MCF 10A (cell line): ENCODE measurements around the gene USH1C. TPM values are rescaled to one million over a fixed set of nuclear protein-coding genes. Genes with fewer than 3 reads are reported as not detected.
A peak's percentile ranks its signal among the peaks of the same experiment; 100 is the strongest.

Source experiments
- BruUV-seq: library from RNA; stranded (reverse); fragments of 400-500 nt; replicated peaks from 2 replicates; lab custom pipeline; 2021; lab: Mats Ljungman, UMichigan
- CTCF ChIA-PET: fragments of 300-600 bp; sonication (Branson Sonifier 250); formaldehyde crosslinking; extraction: SDS; loops from one replicate; lab custom pipeline; 2021; ENCODE audit warnings: antibody characterized with exemption, inconsistent platforms; lab: Yijun Ruan, JAX
- POLR2A ChIA-PET: fragments of 300-600, 350-650 bp; sonication (Branson Sonifier 250); formaldehyde crosslinking; extraction: SDS; loops from one replicate; lab custom pipeline; 2020; ENCODE audit warnings: antibody characterized with exemption, inconsistent platforms; lab: Yijun Ruan, JAX
- DNase-seq: peaks from one replicate; pipeline ENCODE4 v3.0.0-alpha.2; 2018; ENCODE audit not compliant: unreplicated experiment
- H3K27ac Mint-ChIP-seq: one replicate; pipeline ENCODE4 v1.8.0; 2022; ENCODE audit warnings: mild to moderate bottlenecking, low read depth, mixed read lengths; ENCODE audit not compliant: unreplicated experiment
- H3K27me3 Mint-ChIP-seq: one replicate; pipeline ENCODE4 v1.8.0; 2022; ENCODE audit warnings: mixed read lengths; ENCODE audit not compliant: insufficient read depth, unreplicated experiment
- H3K36me3 Mint-ChIP-seq: one replicate; pipeline ENCODE4 v1.8.0; 2022; ENCODE audit warnings: mild to moderate bottlenecking, moderate library complexity, mixed read lengths; ENCODE audit not compliant: insufficient read depth, unreplicated experiment
- H3K4me1 Mint-ChIP-seq: one replicate; pipeline ENCODE4 v1.8.0; 2022; ENCODE audit warnings: mixed read lengths; ENCODE audit not compliant: insufficient read depth, unreplicated experiment
- H3K4me3 Mint-ChIP-seq: one replicate; pipeline ENCODE4 v1.8.0; 2022; ENCODE audit warnings: mild to moderate bottlenecking, moderate library complexity, mixed read lengths; ENCODE audit not compliant: unreplicated experiment
- H3K9me3 Mint-ChIP-seq: one replicate; pipeline ENCODE4 v1.8.0; 2022; ENCODE audit warnings: mixed read lengths; ENCODE audit not compliant: unreplicated experiment
- intact Hi-C: fragments of 100-400 bp; cut with micrococcal nuclease; formaldehyde crosslinking; loops from 2 replicates; pipeline ENCODE4 v1.14.1; 2022
- total RNA-seq: library from RNA; stranded (reverse); gene quantifications from 2 replicates; pipeline ENCODE4 v1.2.3, GENCODE V29; 2022
- TF ChIP-seq, protein P1 (sequence below): fragments of 200-600 bp; IDR thresholded peaks from one replicate; pipeline ENCODE4 v1.8.0; 2022; ENCODE audit warnings: antibody characterized with exemption, mild to moderate bottlenecking; ENCODE audit not compliant: unreplicated experiment

USH1C gene
- total RNA-seq, 1 experiment from 2014 or later = not detected

DNA sequence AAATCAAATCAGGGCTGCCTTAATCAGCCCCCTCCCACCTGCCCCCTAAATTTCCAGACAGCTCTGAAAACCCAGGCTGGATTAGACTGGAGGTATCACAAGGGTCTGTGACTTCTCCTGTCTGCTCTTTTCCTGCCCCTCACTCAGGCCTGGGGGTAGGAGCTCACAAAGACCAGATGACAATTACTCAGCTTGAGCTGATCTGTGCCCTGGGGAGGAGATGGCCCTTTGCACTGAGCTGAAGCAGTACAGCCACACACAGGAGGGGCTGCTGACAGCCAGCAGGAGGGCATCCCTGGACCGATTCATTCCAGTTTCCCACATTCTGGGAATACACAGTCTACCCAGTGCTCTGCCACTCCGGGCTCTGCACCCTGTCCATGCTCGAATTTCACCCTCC is 71.7 kb downstream of the USH1C start:
- no peak for DNase-seq
- H3K4me1 Mint-ChIP-seq = no peaks in the 10 kb centered on the region
- peaks cover 2% of the 10 kb centered on the region for H3K36me3 Mint-ChIP-seq
- TF ChIP-seq, protein P1, sequence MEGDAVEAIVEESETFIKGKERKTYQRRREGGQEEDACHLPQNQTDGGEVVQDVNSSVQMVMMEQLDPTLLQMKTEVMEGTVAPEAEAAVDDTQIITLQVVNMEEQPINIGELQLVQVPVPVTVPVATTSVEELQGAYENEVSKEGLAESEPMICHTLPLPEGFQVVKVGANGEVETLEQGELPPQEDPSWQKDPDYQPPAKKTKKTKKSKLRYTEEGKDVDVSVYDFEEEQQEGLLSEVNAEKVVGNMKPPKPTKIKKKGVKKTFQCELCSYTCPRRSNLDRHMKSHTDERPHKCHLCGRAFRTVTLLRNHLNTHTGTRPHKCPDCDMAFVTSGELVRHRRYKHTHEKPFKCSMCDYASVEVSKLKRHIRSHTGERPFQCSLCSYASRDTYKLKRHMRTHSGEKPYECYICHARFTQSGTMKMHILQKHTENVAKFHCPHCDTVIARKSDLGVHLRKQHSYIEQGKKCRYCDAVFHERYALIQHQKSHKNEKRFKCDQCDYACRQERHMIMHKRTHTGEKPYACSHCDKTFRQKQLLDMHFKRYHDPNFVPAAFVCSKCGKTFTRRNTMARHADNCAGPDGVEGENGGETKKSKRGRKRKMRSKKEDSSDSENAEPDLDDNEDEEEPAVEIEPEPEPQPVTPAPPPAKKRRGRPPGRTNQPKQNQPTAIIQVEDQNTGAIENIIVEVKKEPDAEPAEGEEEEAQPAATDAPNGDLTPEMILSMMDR = no peak
- no TSS peak for BruUV-seq
- intact Hi-C loops = no loop called here
- peaks cover 50% of the 10 kb centered on the region for H3K27me3 Mint-ChIP-seq
- H3K27ac Mint-ChIP-seq = no peak overlapping the region
- ChIA-PET CTCF (interaction anchor here (0.8 kb wide), 1 partner anchor 89 kb away, joined by 4 read pairs; no protein-coding TSS in a partner anchor), POLR2A (no interaction called here)
- no peaks in the 10 kb centered on the region for H3K9me3 Mint-ChIP-seq
- no peak overlapping the region for H3K4me3 Mint-ChIP-seq

- intact Hi-C loops = no loop called here
- Mint-ChIP-seq H3K9me3 (no peaks in the 10 kb centered on the region), H3K36me3 (peaks cover 4% of the 10 kb centered on the region), H3K27ac (no peak overlapping the region), H3K27me3 (peaks cover 41% of the 10 kb centered on the region), H3K4me1 (no peaks in the 10 kb centered on the region), H3K4me3 (no peak overlapping the region)
- ChIA-PET POLR2A (no interaction called here), CTCF (interaction anchor here (2.0 kb wide), 1 partner anchor 88 kb away, joined by 6 read pairs; no protein-coding TSS in a partner anchor)
- TF ChIP-seq, protein P1 = no peak
- BruUV-seq = no TSS peak
- peak; percentile 39 for DNase-seq
Measured at GRCh38 chr11:17471501-17471900, 72.7 kb downstream of the USH1C start.

- intact Hi-C loops = no loop called here
Measured at GRCh38 chr11:17469998-17470397, 74.2 kb downstream of the USH1C start.

GRCh38 chr11:17468122-17468521 is 76.1 kb downstream of the USH1C start:
- no peak for DNase-seq
- BruUV-seq = no TSS peak
- intact Hi-C loops = no loop called here
- TF ChIP-seq, protein P1 = no peak
- POLR2A ChIA-PET = no interaction called here
- Mint-ChIP-seq H3K36me3 (peaks cover 4% of the 10 kb centered on the region), H3K27me3 (peaks cover 16% of the 10 kb centered on the region), H3K27ac (no peak overlapping the region), H3K9me3 (no peaks in the 10 kb centered on the region), H3K4me1 (no peaks in the 10 kb centered on the region), H3K4me3 (no peak overlapping the region)
- CTCF ChIA-PET = no interaction called here

More at GRCh38 chr11:17469998-17470397, 74.2 kb downstream of the USH1C start:
- DNase-seq = no peak
- H3K36me3 Mint-ChIP-seq = peaks cover 4% of the 10 kb centered on the region
- CTCF ChIA-PET = interaction anchor here (1.0 to 2.0 kb wide), 2 partner anchors 58 to 86 kb away, joined by 4 to 6 read pairs; no protein-coding TSS in a partner anchor
- TF ChIP-seq, protein P1 = no peak
- POLR2A ChIA-PET = no interaction called here
- no peaks in the 10 kb centered on the region for H3K4me1 Mint-ChIP-seq
- H3K27ac Mint-ChIP-seq = no peak overlapping the region
- BruUV-seq = no TSS peak
- H3K4me3 Mint-ChIP-seq = no peak overlapping the region
- H3K27me3 Mint-ChIP-seq = peaks cover 26% of the 10 kb centered on the region
- H3K9me3 Mint-ChIP-seq = no peaks in the 10 kb centered on the region
